Measurements from ENCODE around the gene SUGCT. TPM values are rescaled to one million over a fixed set of nuclear protein-coding genes. Genes with fewer than 3 reads are reported as not detected.

The SUGCT gene
- total RNA-seq, 1 donor from 2014 or later = 1.6 TPM

DNA sequence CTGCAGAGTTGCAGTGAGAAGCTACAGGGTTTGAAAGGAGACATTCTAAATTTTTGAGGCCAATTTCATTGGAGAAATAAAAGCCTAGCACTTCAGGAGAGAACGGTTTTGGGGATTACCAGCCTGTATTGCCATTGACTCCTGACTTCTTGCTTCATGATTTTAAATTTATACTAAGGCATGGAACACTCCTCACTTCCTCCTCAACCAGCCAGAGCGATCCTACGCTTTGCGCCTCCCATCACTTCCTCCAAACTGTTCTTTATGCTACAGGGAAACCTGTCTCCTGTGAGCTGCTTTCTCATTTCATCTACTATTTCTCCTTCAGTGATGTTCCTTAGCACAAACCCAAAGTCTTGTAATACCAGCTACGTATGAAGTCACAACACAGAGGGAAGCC lies 495.1 kb downstream of the SUGCT start:
- H3K4me3 Mint-ChIP-seq (ENCODE audit: unreplicated experiment) = no peak overlapping the region
- H3K27me3 Mint-ChIP-seq (ENCODE audit: unreplicated experiment) = no peaks in the 10 kb centered on the region
- H3K9me3 Mint-ChIP-seq (ENCODE audit: unreplicated experiment) = no peaks in the 10 kb centered on the region
- no peak for DNase-seq (ENCODE audit: low spot score)
- peaks cover under 1% of the 10 kb centered on the region for H3K4me1 Mint-ChIP-seq (ENCODE audit: unreplicated experiment)
- H3K36me3 Mint-ChIP-seq (ENCODE audit: low read depth, unreplicated experiment) = no peaks in the 10 kb centered on the region
- no peak overlapping the region for H3K27ac Mint-ChIP-seq (ENCODE audit: unreplicated experiment)
- no peak for TF ChIP-seq CTCF (IDR thresholded peaks at IDR 0.05; ENCODE audit: unreplicated experiment)

DNA sequence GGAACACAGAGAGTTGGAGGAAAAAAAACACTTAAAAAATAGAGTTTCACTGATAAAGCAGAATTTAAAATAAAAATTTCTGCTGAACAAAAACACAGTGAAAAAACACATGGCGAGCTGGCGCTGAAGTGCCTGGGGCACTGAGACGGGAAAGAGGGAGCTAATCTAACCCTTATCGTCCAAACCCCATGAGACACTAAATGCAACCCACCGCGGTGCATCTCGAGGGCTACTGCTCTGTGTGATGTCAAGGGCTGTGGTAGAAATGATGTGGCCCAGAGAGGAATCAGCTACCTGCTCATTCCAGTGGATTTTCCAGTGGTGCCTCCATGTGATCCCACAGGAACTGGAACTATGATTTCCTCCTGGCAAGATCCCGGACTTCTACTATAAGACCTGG lies 499.3 kb downstream of the SUGCT start:
- DNase-seq (ENCODE audit: low spot score) = no peak
- Mint-ChIP-seq H3K9me3 (ENCODE audit: unreplicated experiment) (no peaks in the 10 kb centered on the region), H3K27ac (ENCODE audit: unreplicated experiment) (no peak overlapping the region), H3K36me3 (ENCODE audit: low read depth, unreplicated experiment) (no peaks in the 10 kb centered on the region), H3K4me1 (ENCODE audit: unreplicated experiment) (no peaks in the 10 kb centered on the region), H3K27me3 (ENCODE audit: unreplicated experiment) (no peaks in the 10 kb centered on the region), H3K4me3 (ENCODE audit: unreplicated experiment) (no peak overlapping the region)
- no peak for TF ChIP-seq CTCF (IDR thresholded peaks at IDR 0.05; ENCODE audit: unreplicated experiment)

DNA sequence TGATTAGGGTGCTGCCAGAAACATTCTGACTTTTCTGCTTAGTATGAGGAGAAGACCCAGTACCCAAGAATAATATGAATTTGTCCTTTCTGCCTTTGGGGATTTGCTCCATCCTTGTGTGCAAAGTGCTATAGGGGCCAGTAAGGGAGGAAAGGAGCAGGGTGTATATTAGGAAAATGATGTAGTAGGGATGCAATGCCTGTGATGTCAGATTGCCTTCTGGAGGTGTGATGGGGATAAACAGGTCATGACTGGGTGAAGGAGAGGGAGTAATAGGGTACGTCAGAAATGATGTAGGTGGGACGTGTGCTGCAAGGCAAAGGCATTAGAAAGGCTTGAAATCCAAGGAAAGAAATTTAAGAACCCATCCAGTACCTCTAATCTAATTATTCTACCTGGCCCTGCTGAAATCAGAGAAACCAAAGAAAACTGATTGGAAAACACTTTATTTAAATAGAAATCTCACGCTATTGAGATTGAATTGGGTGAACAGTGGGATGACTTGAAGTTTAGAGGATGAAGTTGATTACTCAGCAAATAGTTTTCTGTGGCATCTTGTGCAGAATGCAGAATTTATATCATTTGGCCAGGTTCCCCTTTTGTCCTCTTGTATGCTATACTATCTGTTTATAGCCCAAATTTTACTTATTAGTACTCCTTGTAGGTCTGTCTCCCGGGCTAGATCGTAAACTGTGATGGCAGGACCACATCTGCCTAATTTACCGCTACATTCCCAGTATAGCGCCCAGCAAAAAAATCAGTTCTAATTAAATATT lies 503.9 kb downstream of the SUGCT start:
- H3K4me3 Mint-ChIP-seq (ENCODE audit: unreplicated experiment) = no peak overlapping the region
- H3K27me3 Mint-ChIP-seq (ENCODE audit: unreplicated experiment) = no peaks in the 10 kb centered on the region
- no peaks in the 10 kb centered on the region for H3K36me3 Mint-ChIP-seq (ENCODE audit: low read depth, unreplicated experiment)
- H3K9me3 Mint-ChIP-seq (ENCODE audit: unreplicated experiment) = no peaks in the 10 kb centered on the region
- H3K4me1 Mint-ChIP-seq (ENCODE audit: unreplicated experiment) = peaks cover 9% of the 10 kb centered on the region
- no peak for DNase-seq (ENCODE audit: low spot score)
- TF ChIP-seq CTCF (IDR thresholded peaks at IDR 0.05; ENCODE audit: unreplicated experiment) = no peak
- no peak overlapping the region for H3K27ac Mint-ChIP-seq (ENCODE audit: unreplicated experiment)

- Mint-ChIP-seq H3K27ac (ENCODE audit: unreplicated experiment) (no peak overlapping the region), H3K4me1 (ENCODE audit: unreplicated experiment) (peaks cover 22% of the 10 kb centered on the region), H3K36me3 (ENCODE audit: low read depth, unreplicated experiment) (no peaks in the 10 kb centered on the region), H3K9me3 (ENCODE audit: unreplicated experiment) (no peaks in the 10 kb centered on the region), H3K4me3 (ENCODE audit: unreplicated experiment) (no peak overlapping the region), H3K27me3 (ENCODE audit: unreplicated experiment) (no peaks in the 10 kb centered on the region)
- no peak for DNase-seq (ENCODE audit: low spot score)
- no peak for TF ChIP-seq CTCF (IDR thresholded peaks at IDR 0.05; ENCODE audit: unreplicated experiment)
Observed at GRCh38 chr7:40640566-40640965, 505.8 kb downstream of the SUGCT start.

GRCh38 chr7:40641701-40642100 lies 506.9 kb downstream of the SUGCT start:
- TF ChIP-seq CTCF (IDR thresholded peaks at IDR 0.05; ENCODE audit: unreplicated experiment) = no peak
- Mint-ChIP-seq H3K27ac (ENCODE audit: unreplicated experiment) (no peak overlapping the region), H3K9me3 (ENCODE audit: unreplicated experiment) (no peaks in the 10 kb centered on the region), H3K4me3 (ENCODE audit: unreplicated experiment) (no peak overlapping the region), H3K36me3 (ENCODE audit: low read depth, unreplicated experiment) (no peaks in the 10 kb centered on the region), H3K27me3 (ENCODE audit: unreplicated experiment) (no peaks in the 10 kb centered on the region), H3K4me1 (ENCODE audit: unreplicated experiment) (peaks cover 22% of the 10 kb centered on the region)
- DNase-seq (ENCODE audit: low spot score) = no peak

All from endothelial cell (in vitro differentiated cells).